DND-41 (cell line): ENCODE measurements around the gene ITGA11.

ENCODE experiments used
- ATAC-seq: fragments of 200-7000 bp; cut with Tn5 transposase; 3 replicates; pipeline ENCODE4 v1.9.1; 2021; ENCODE audit warnings: low read depth; ENCODE audit not compliant: insufficient read depth
- DNase-seq: peaks from one replicate; pipeline ENCODE4 v3.0.0-alpha.2; 2020
- H2AFZ ChIP-seq: 2 replicates; pipeline ENCODE4 v1.6.0; 2012; ENCODE audit warnings: low read depth, low read length
- H3K27ac ChIP-seq: 2 replicates; pipeline ENCODE4 v1.5.1; 2012; ENCODE audit warnings: low read length, inconsistent platforms
- H3K27me3 ChIP-seq: fragments of 200-600 bp; sonication (generic); 2 replicates; pipeline ENCODE4 v1.6.0; 2012; ENCODE audit warnings: low read length, mild to moderate bottlenecking, inconsistent platforms; ENCODE audit not compliant: insufficient read depth, poor library complexity
- H3K36me3 ChIP-seq: 2 replicates; pipeline ENCODE4 v1.5.1; 2012; ENCODE audit warnings: low read length, inconsistent platforms; ENCODE audit not compliant: insufficient read depth
- H3K4me1 ChIP-seq: 2 replicates; pipeline ENCODE4 v1.5.1; 2012; ENCODE audit warnings: mild to moderate bottlenecking, low read length; ENCODE audit not compliant: insufficient read depth
- H3K4me2 ChIP-seq: 2 replicates; pipeline ENCODE4 v1.6.0; 2012; ENCODE audit warnings: mild to moderate bottlenecking, moderate library complexity, low read length, inconsistent platforms; ENCODE audit not compliant: insufficient read depth
- H3K4me3 ChIP-seq, 2 experiments: fragments of 200-600 bp in 1 of 2; shearing (Covaris generic) in 1 of 2; 2 replicates each; pipeline ENCODE4 v1.5.1; 2012 to 2016; ENCODE audit warnings: inconsistent platforms in 2 of 2, low read length in 2 of 2, mild to moderate bottlenecking in 2 of 2, low read depth in 1 of 2, moderate library complexity in 1 of 2
- H3K79me2 ChIP-seq: 2 replicates; pipeline ENCODE4 v1.6.0; 2012; ENCODE audit warnings: low read length, inconsistent platforms; ENCODE audit not compliant: insufficient read depth
- H3K9ac ChIP-seq: 2 replicates; pipeline ENCODE4 v1.6.0; 2012; ENCODE audit warnings: low read depth, mild to moderate bottlenecking, inconsistent platforms, low read length, moderate library complexity
- H3K9me3 ChIP-seq: 2 replicates; pipeline ENCODE4 v1.5.1; 2012; ENCODE audit warnings: low read length, moderate library complexity, mild to moderate bottlenecking, inconsistent platforms; ENCODE audit not compliant: insufficient read depth, severe bottlenecking
- H4K20me1 ChIP-seq: 2 replicates; pipeline ENCODE4 v1.6.0; 2012; ENCODE audit warnings: low read length; ENCODE audit not compliant: insufficient read depth
- EZH2 ChIP-seq: IDR thresholded peaks from 3 replicates; pipeline ENCODE4 v1.6.1; 2012; ENCODE audit warnings: borderline replicate concordance, low read depth, mild to moderate bottlenecking, moderate library complexity, low read length, inconsistent platforms; ENCODE audit not compliant: severe bottlenecking
- TF ChIP-seq, protein P1 (sequence below): IDR thresholded peaks from 2 replicates; pipeline ENCODE4 v1.5.1; 2012; ENCODE audit warnings: borderline replicate concordance, low read length, moderate library complexity, mild to moderate bottlenecking; ENCODE audit not compliant: poor library complexity, severe bottlenecking; ENCODE audit errors: extremely low read depth

ITGA11 gene

DNA sequence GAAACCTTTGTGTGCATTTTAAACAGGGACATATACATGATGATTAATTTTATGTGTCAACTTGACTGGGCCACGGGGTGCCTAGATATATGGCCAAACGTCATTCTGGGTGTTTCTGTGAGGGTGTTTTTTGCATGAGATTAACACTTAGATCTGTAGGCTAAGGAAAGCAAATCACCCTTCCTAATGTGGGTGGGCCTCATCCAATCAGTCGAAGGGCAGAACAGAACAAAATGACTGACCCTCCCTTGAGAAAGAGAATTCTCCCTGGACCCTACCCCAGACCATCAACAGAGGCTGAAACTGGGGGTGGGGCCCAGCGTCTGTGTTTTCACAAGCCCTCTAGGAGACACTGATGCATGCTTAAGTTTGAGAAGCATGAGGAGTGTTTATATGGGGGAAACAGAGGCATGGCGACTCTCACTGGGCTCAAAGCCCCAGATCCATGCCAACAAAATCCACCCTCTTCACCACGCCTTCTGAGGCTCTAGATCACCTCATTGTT, 56.2 kb downstream of the ITGA11 start:
- DNase-seq = no peak
- Histone ChIP-seq H3K27me3 (no peaks in the 10 kb centered on the region), H4K20me1 (no peaks in the 10 kb centered on the region), H3K36me3 (no peaks in the 10 kb centered on the region), H3K79me2 (no peaks in the 10 kb centered on the region), H3K4me3 (no peak overlapping the region), H2AFZ (no peak overlapping the region), H3K4me2 (no peak overlapping the region), H3K9ac (no peak overlapping the region), H3K9me3 (no peaks in the 10 kb centered on the region), H3K4me1 (peaks cover 3% of the 10 kb centered on the region; the same call in 1 of the 2 replicates), H3K27ac (no peak overlapping the region)
- ATAC-seq = no peak
- TF ChIP-seq, protein P1, sequence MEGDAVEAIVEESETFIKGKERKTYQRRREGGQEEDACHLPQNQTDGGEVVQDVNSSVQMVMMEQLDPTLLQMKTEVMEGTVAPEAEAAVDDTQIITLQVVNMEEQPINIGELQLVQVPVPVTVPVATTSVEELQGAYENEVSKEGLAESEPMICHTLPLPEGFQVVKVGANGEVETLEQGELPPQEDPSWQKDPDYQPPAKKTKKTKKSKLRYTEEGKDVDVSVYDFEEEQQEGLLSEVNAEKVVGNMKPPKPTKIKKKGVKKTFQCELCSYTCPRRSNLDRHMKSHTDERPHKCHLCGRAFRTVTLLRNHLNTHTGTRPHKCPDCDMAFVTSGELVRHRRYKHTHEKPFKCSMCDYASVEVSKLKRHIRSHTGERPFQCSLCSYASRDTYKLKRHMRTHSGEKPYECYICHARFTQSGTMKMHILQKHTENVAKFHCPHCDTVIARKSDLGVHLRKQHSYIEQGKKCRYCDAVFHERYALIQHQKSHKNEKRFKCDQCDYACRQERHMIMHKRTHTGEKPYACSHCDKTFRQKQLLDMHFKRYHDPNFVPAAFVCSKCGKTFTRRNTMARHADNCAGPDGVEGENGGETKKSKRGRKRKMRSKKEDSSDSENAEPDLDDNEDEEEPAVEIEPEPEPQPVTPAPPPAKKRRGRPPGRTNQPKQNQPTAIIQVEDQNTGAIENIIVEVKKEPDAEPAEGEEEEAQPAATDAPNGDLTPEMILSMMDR = no peak

DNA sequence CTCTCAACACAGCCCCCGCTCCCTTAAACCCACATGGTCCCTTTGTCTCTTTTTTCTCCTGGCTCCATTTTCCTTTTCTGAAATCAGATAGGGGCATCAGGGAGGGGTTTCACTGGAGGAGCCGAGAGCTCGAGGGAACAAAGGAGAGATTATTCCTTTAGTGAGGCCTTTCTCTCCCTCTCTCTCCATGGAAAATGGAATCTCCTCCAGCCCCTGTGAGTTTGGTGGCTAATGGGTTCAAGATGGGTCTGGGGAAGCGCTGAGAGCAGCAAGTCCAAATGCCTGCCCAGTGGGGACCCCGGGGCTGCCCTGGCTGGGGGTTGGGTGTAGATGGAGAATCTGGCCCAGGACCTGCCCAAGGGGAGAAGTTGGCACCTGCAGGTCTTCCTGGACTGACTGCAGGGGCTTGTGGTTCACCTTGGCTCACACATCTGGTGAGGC, 56.8 kb downstream of the ITGA11 start:
- no peak overlapping the region for H3K27ac ChIP-seq
- H2AFZ ChIP-seq = no peak overlapping the region
- no peak for DNase-seq
- H4K20me1 ChIP-seq = no peaks in the 10 kb centered on the region
- no peaks in the 10 kb centered on the region for H3K79me2 ChIP-seq
- no peak overlapping the region for H3K4me2 ChIP-seq
- no peak overlapping the region for H3K4me3 ChIP-seq
- no peak for ATAC-seq
- H3K9me3 ChIP-seq = no peaks in the 10 kb centered on the region
- H3K27me3 ChIP-seq = no peaks in the 10 kb centered on the region
- no peak for TF ChIP-seq EZH2
- TF ChIP-seq, protein P1 = no peak
- H3K9ac ChIP-seq = no peak overlapping the region
- peaks cover 3% of the 10 kb centered on the region; the same call in 1 of the 2 replicates for H3K4me1 ChIP-seq
- no peaks in the 10 kb centered on the region for H3K36me3 ChIP-seq

DNA sequence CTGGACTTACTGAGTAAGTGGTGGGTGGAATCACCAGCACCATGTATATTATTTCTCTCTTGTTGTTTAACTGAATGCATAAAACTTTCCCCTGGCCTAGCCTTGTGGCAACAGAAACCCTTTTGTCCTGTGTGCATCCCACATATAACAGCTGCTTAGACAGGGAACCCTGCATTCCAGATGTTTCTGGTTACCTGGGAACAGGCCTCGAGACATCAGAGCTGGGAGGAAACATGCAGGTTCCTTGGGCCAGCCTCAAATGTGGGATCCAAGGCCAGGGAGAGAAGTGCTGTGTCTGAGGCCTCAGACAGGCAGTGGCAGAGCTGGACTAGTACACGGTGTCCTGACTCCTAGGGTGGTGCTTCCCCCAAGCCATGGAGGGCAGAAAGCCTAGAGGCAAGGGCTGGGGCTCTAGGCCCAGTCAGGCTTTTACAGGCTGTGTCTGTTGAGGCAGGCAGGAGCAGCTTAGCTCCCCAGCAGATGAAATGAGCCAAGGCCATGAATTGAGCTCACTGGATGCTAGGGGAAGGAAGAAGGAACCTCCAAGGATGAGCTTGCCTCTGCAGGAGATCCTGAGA, 57.7 kb downstream of the ITGA11 start:
- ATAC-seq (no peak), DNase-seq (no peak)
- Histone ChIP-seq H3K9ac (no peak overlapping the region), H3K4me3 (no peak overlapping the region), H3K4me1 (no peaks in the 10 kb centered on the region), H3K79me2 (no peaks in the 10 kb centered on the region), H4K20me1 (no peaks in the 10 kb centered on the region), H3K36me3 (no peaks in the 10 kb centered on the region), H2AFZ (no peak overlapping the region), H3K9me3 (no peaks in the 10 kb centered on the region), H3K27ac (no peak overlapping the region), H3K4me2 (no peak overlapping the region), H3K27me3 (no peaks in the 10 kb centered on the region)
- TF ChIP-seq, protein P1 = no peak
- TF ChIP-seq EZH2 = no peak

DNA sequence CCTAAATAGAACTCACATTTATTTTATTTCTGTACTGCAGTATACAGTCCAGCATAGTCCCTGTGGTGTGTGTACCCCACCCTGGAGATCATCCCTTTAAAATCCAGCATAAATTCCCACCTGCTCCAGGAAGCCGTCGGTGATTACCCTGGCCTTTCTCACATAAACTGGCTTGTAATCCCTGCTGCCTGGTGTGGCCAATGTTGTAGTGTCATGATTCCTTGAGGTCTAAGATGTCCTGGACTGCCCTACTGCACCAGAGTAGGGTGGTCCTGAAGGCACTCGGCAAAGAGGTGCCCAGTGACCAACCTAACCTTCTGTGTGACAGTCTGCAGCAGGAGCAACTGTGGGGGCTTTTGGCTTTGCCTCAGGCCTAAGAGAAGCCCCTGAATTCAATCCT, 58.9 kb downstream of the ITGA11 start:
- ATAC-seq (no peak), DNase-seq (no peak)
- TF ChIP-seq, protein P1 = no peak
- no peak for TF ChIP-seq EZH2
- Histone ChIP-seq H3K9ac (no peak overlapping the region), H4K20me1 (no peaks in the 10 kb centered on the region), H3K36me3 (no peaks in the 10 kb centered on the region), H3K79me2 (no peaks in the 10 kb centered on the region), H3K27ac (no peak overlapping the region), H3K4me2 (no peak overlapping the region), H3K9me3 (no peaks in the 10 kb centered on the region), H3K4me3 (no peak overlapping the region), H2AFZ (no peak overlapping the region), H3K27me3 (no peaks in the 10 kb centered on the region), H3K4me1 (no peaks in the 10 kb centered on the region)
